Measurements from ENCODE around the gene DHX35.
"Not testable (repeated sequence)": the region's sequence is repeated elsewhere in the genome, so short reads cannot be mapped to it uniquely, and the experiment has no call there.

DHX35 gene

GRCh38 chr20:38979842-38980241 is 17.7 kb downstream of the DHX35 start:
- DNase-seq (ENCODE audit: low spot score), result no peak

- DNase-seq (ENCODE audit: low spot score), result no peak
Observed at GRCh38 chr20:38982291-38982690, 20.1 kb downstream of the DHX35 start.

- no peak for DNase-seq (ENCODE audit: low spot score)
Observed at GRCh38 chr20:38985060-38985459, 22.9 kb downstream of the DHX35 start.

- DNase-seq (ENCODE audit: low spot score), result peak; percentile 43
Observed at GRCh38 chr20:38985603-38986170, 23.5 kb downstream of the DHX35 start.

GRCh38 chr20:38986663-38987062 is 24.5 kb downstream of the DHX35 start:
- peak; percentile 26 for DNase-seq (ENCODE audit: low spot score)

- DNase-seq (ENCODE audit: low spot score), result no peak
Observed at GRCh38 chr20:38987777-38988176, 25.6 kb downstream of the DHX35 start.

GRCh38 chr20:38990728-38991127 is 28.6 kb downstream of the DHX35 start:
- no peak for DNase-seq (ENCODE audit: low spot score)

GRCh38 chr20:38991814-38992704 is 29.9 kb downstream of the DHX35 start:
- no peak for DNase-seq (ENCODE audit: low spot score)

- no peak for DNase-seq (ENCODE audit: low spot score)
Observed at GRCh38 chr20:38995536-38996044, 33.4 kb downstream of the DHX35 start.

- not testable (repeated sequence) for DNase-seq (ENCODE audit: low spot score)
Observed at GRCh38 chr20:38996866-38997265, 34.7 kb downstream of the DHX35 start.

GRCh38 chr20:38997622-38998021 is 35.5 kb downstream of the DHX35 start:
- DNase-seq (ENCODE audit: low spot score), result no peak

GRCh38 chr20:38999217-38999616 is 37.1 kb downstream of the DHX35 start:
- no peak for DNase-seq (ENCODE audit: low spot score)

- no peak for DNase-seq (ENCODE audit: low spot score)
Observed at GRCh38 chr20:38999965-39000910, 38.1 kb downstream of the DHX35 start.

GRCh38 chr20:39004508-39004907 is 42.4 kb downstream of the DHX35 start:
- no peak for DNase-seq (ENCODE audit: low spot score)

- DNase-seq (ENCODE audit: low spot score), result no peak
Observed at GRCh38 chr20:39009348-39009747, 47.2 kb downstream of the DHX35 start.

- DNase-seq (ENCODE audit: low spot score), result no peak
Observed at GRCh38 chr20:39010496-39010895, 48.4 kb downstream of the DHX35 start.

GRCh38 chr20:39013662-39014109 is 51.5 kb downstream of the DHX35 start:
- no peak for DNase-seq (ENCODE audit: low spot score)

GRCh38 chr20:39016041-39016440 is 53.9 kb downstream of the DHX35 start:
- no peak for DNase-seq (ENCODE audit: low spot score)

- DNase-seq (ENCODE audit: low spot score), result no peak
Observed at GRCh38 chr20:39016506-39016905, 54.4 kb downstream of the DHX35 start.

GRCh38 chr20:39019027-39019426 is 56.9 kb downstream of the DHX35 start:
- DNase-seq (ENCODE audit: low spot score), result no peak

- no peak for DNase-seq (ENCODE audit: low spot score)
Observed at GRCh38 chr20:39019805-39020325, 57.7 kb downstream of the DHX35 start.

- no peak for DNase-seq (ENCODE audit: low spot score)
Observed at GRCh38 chr20:39021748-39022147, 59.6 kb downstream of the DHX35 start.
